NB4 (cell line): ENCODE data around the gene P2RX7.

ENCODE experiments used
- MYC ChIP-seq: IDR thresholded peaks from 2 replicates; pipeline ENCODE4 v1.6.1; 2011; ENCODE audit warnings: low read depth, low read length
- POLR2A ChIP-seq: IDR thresholded peaks from 2 replicates; pipeline ENCODE4 v1.6.1; 2011; ENCODE audit warnings: mild to moderate bottlenecking; ENCODE audit not compliant: insufficient read length; ENCODE audit errors: extremely low read depth
- TF ChIP-seq, protein P1 (sequence below): IDR thresholded peaks from one replicate; pipeline ENCODE4 v1.5.1; 2012; ENCODE audit warnings: low read depth, low read length

DNA sequence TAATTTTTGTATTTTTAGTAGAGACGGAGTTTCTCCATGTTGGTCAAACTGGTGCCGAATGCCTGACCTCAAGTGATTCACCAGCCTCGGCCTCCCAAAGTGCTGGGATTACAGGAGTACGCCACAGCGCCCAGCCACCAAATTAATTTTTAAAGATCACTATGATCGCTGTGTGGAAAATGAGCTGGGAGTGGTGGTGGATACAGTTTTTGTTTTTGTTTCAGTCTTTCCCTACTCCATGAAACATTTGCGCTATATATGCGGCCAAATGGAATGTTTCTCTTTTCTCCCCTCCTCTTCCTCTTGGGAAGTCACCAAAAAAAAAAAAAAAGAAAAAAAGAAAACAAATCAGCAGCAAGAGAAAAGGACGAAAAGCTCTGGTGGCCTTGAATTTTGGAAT is 56.5 kb downstream of the P2RX7 start:
- TF ChIP-seq, protein P1, sequence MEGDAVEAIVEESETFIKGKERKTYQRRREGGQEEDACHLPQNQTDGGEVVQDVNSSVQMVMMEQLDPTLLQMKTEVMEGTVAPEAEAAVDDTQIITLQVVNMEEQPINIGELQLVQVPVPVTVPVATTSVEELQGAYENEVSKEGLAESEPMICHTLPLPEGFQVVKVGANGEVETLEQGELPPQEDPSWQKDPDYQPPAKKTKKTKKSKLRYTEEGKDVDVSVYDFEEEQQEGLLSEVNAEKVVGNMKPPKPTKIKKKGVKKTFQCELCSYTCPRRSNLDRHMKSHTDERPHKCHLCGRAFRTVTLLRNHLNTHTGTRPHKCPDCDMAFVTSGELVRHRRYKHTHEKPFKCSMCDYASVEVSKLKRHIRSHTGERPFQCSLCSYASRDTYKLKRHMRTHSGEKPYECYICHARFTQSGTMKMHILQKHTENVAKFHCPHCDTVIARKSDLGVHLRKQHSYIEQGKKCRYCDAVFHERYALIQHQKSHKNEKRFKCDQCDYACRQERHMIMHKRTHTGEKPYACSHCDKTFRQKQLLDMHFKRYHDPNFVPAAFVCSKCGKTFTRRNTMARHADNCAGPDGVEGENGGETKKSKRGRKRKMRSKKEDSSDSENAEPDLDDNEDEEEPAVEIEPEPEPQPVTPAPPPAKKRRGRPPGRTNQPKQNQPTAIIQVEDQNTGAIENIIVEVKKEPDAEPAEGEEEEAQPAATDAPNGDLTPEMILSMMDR = no peak
- TF ChIP-seq POLR2A (no peak), MYC (no peak)
